GM20431 (cell line): ENCODE results near the gene PLBD2.

ENCODE experiments used
- in situ Hi-C: fragments of 300-500 bp; cut with MseI, MboI; formaldehyde crosslinking; loops from one replicate; pipeline ENCODE4 v1.15.0; 2020; ENCODE audit warnings: low sequenced_read_pairs; ENCODE audit not compliant: unreplicated experiment

PLBD2 gene, protein sequence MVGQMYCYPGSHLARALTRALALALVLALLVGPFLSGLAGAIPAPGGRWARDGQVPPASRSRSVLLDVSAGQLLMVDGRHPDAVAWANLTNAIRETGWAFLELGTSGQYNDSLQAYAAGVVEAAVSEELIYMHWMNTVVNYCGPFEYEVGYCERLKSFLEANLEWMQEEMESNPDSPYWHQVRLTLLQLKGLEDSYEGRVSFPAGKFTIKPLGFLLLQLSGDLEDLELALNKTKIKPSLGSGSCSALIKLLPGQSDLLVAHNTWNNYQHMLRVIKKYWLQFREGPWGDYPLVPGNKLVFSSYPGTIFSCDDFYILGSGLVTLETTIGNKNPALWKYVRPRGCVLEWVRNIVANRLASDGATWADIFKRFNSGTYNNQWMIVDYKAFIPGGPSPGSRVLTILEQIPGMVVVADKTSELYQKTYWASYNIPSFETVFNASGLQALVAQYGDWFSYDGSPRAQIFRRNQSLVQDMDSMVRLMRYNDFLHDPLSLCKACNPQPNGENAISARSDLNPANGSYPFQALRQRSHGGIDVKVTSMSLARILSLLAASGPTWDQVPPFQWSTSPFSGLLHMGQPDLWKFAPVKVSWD

DNA sequence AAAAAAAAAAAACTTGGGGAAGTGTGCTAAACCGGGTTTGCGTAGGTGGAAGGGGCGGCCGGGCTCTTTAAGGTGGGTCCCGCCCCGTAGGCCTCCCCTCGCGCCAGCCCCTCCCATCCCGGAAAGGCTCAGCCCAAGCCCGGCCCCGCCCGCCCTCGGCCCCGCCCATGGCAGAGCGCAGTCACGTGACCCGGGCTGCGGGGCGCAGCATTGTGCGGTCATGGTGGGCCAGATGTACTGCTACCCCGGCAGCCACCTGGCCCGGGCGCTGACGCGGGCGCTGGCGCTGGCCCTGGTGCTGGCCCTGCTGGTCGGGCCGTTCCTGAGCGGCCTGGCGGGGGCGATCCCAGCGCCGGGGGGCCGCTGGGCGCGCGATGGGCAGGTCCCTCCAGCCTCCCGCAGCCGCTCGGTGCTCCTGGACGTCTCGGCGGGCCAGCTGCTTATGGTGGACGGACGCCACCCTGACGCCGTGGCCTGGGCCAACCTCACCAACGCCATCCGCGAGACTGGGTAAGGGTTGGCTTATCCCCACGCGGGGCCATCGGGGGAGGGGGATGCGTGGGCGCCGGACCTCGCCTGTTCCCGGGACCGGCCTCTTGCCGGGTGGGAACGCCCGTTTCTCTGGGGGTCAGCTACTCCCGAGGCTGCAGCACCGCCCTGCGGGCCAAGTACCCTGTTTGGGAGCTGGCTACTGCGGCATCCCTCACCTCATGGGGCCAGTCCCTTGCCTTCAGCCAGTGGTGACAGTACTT is at the start of gene PLBD2:
Gene PLBD2 (plus strand): TSS at position 207 of the 752 bp plus-strand sequence. CDS start 14 bp downstream, at position 221.
- in situ Hi-C loops, result no loop called here

DNA sequence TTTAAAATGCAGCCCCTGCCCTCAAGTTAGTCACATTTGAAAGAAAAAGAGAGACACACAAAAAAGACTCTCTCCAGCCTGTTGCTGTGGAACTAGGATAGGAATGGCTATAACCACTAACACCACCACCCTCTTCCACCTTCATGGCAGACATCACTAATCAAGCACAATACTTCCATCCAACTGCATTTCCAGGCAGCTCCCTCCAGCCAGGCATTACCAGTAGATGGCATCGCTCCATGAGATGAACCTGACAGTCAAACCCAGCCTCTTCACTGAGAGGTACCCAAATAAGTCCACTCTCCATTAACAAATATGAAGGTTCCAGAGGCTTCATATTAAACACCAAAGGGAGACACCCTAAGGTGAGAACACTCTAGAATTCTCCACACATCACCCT is 47.9 kb upstream of the PLBD2 start:
- in situ Hi-C loops, result no loop called here

DNA sequence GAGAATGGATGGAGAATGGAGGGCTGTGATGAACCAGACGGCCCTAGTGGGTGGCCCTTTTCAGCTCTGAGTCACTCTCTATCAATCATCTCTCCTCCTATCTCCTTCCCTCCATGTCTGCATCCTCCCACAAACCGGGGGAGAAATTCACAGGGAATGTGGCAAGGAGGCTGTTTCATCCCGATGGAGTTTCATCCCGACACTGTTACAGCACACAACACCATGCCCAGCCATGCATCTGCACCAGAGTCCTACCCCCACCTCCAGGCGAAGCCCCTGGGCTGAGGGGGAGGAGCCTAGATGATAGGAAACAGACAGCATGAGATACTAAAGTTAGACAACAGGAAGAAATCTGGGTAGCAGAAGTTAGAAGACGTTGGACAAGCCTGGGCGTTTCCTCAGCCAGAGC is 44.3 kb upstream of the PLBD2 start:
- in situ Hi-C loops, result no loop called here

DNA sequence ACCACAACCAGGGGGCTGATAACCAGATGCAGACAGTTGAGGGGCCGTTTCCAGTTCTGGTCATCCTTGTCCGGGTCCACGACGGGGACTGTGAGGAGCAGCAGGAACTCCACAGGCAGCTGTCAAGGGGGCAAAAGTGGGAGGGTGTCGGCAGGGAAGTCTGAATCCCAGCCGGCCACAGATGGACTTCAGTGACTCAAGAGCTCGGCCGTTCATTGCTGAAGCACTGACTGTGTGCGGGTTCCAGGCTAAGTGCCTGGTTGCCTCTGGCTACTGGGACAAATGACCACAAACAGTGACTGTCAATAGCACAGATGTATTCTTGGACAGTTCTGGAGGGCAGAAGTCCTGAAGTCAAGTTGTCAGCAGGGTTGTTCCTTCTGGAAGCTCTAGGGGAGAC is 43.0 kb upstream of the PLBD2 start:
- in situ Hi-C loops, result no loop called here

DNA sequence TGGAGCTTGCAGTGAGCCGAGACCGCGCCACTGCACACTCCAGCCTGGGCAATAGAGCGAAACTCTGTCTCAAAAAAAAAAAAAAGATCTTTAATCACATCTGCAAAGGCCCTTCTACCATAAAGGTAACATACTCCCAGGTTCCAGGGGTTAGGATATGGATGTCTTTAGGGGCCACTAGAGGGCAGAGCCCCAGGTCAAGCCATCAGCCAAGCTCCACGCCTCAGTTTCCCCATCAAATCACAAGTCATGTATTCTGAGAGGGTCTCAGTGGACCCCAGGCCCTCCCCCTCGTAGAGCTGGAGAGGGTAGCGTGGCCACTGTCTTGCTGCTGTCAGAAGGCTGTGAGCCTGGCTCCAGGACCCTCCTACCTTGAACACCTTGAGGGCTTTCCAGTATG is 42.2 kb upstream of the PLBD2 start:
- in situ Hi-C loops, result no loop called here

DNA sequence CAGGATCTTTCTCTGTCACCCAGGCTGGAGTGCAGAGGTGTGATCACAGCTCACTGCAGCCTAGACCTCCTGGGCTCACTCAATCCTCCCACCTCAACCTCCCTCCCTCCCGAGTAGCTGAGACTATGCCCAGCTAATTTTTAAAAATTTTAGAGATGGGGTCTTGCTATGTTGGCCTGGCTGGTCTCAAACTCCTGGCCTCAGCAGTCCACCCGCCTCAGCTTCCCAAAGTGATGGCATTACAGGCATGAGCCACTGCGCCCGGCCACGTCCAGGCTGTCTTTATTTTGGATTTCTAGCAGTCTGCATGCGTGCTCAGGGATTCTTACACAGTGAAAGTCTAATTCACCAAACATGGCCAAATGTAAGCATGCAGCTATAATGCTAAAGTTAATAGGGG is 41.3 kb upstream of the PLBD2 start:
- in situ Hi-C loops, result no loop called here

DNA sequence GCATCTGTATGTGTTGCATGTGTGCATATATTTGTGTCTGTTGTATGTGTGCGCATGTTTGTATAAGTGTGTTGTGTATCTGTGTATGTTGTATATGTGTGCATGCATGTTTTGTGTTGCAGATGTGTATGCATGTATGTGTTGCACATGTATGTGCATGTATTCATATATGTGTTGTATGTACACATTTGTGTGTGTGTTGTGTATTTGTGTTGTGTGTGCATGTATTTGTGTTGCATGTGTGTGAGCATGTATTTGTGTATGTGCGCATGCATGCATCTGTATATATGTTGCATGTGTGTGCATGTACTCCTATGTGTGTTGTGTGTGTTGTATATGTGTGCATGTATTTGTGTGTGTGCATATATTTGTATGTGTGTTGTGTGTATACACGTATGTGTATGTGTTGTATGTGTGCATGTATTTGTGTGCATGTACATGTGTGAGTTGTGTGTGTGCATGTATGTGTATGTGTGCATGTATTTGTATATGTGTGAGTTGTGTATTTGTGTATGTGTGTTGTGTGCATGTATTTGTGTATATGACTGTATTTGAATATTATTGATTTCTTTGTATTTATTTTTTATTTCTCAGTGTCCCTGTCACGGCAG is 40.2 kb upstream of the PLBD2 start:
- in situ Hi-C loops, result no loop called here

DNA sequence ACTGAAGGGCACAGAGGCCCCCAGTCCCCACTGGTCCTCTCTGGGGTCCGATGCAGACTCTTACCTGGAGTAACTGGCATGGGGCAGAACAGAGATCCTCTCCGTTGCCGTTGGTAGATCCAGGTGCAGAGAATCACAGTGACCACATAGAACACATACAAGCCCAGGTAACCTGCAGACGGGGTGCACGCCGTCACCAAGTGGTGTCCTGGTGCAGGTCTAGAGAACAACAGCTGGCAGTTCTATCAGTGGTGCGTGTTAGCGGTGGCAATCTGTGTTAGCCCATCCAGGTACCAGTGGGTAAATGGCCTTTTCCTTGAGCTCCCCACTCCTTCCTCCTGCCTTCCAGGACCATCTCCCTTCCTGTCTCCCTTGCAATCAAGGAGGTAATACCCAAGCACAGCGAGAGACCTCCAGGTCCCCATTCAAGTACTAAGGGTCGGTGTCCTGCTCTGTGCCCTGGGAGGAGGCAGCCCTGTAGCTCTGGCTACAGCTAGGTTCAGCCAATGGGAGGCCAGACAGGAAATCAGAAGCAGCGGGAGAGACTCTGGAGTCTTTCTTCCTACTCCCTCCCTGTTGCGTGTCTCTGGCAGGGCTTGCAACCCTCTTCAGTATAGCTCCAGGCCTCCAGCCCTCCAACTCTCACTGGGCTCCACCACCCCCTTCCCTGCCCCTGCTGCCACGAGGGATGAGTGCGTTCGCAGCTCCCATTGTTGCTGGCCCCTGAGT is 39.3 kb upstream of the PLBD2 start:
- in situ Hi-C loops, result no loop called here

DNA sequence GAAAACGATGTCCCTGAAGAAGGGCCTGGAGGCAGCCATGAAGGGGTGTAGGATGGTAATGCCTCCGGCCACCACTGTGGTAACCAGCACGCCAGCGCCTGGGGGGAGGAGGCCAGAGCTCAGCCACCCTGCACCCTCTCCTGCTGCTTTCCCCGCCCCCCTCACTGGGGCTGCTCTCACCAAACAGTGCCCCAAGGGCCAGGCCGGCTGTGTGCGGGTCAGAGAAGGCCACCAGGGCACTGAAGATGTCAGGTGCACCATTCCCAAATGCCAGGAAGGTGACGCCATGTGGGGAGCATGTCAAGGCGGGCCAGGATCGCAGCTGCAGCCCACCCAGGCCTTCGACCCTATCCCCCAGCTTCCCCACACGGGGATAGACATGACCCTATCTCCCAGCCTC is 38.0 kb upstream of the PLBD2 start:
- in situ Hi-C loops, result no loop called here

DNA sequence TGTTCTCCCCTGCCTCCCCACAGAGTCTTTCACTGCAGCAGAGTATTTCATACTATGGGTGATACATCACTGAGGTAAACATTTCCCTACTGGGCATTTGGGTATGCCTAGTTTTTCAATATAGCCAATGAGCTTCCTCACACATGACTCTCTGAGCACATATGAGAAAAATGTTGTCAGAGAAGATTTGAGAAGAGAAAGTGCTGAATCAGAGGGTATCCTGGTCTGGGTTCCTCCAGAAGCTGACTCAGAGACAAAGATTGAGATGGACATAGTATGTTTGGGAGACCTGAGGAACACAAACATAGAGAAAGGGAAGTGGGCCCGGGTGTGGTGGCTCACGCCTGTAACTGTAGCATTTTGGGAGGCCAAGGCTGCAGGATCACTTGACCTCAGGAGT is 36.0 kb upstream of the PLBD2 start:
- in situ Hi-C loops, result no loop called here

DNA sequence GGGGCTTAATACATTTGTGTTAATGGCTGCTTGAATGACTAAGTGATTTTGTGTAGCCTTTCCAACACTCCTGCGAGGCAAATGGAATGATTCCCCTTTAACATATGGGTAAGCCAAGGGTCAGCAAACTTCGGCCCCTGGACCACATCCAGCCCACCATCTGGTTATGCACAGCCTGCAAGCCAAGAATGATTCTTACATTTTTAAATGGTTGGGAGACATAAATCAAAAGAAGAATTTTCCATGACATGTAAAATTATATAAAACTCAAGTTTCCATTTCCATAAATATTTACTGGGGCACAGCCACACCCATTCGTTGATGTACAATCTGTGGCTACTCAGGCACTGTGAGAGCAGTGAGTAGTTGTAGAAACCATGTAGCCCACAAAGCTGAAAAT is 32.5 kb upstream of the PLBD2 start:
- in situ Hi-C loops, result no loop called here

DNA sequence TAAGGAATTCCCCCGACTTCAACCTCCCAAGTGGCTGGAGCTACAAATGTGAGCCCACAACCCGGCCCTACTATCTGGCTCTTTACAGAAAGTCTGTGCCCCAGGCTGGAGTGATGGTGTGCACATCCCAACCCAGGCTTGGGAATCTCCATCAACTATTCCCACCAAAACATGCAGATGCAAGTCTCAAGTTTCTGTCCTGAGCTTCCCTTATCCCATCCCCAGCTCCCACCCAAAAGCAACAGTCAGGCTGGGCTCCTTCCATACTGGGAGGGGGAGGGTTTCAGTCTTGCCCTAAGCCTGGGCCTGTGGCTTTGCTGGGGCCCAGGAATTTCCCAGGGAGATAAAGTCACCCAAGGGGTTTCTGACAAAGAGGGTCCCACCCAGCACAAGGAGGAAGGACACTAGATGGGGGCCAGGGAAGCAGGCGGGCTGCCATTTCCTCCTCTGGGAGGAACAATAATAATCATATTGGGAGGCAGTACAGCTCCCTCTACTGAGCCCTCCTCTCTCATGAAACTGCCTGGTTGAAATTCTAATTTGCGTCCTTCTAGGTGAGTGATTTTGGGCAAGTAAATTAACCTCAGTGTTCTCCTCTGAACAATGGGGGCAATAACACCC is 31.5 kb upstream of the PLBD2 start:
- in situ Hi-C loops, result no loop called here

DNA sequence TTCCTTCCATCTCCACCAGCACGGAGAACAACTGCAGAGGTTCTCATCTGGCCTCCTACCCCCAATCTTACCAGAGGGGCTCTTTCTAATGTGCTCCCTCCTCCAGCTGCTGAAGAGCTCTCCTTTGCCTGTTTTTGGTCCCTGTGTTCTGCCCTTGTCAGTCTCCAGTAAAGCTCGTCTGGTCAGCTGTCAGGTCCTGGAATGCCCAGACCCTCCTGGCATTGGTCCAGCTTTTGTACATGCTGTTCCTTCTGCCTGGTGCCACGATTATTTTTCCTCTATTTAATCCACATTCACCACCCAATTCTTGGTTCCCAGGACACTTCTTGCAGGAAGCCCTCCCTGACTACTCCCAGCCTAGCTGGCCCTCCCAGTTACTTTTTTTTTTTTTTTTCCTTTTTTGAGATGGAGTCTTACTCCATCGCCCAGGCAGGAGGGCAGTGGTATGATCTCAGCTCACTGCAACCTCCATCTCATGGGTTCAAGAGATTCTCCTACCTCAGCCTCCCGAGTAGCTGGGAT is 30.0 kb upstream of the PLBD2 start:
- in situ Hi-C loops, result no loop called here

DNA sequence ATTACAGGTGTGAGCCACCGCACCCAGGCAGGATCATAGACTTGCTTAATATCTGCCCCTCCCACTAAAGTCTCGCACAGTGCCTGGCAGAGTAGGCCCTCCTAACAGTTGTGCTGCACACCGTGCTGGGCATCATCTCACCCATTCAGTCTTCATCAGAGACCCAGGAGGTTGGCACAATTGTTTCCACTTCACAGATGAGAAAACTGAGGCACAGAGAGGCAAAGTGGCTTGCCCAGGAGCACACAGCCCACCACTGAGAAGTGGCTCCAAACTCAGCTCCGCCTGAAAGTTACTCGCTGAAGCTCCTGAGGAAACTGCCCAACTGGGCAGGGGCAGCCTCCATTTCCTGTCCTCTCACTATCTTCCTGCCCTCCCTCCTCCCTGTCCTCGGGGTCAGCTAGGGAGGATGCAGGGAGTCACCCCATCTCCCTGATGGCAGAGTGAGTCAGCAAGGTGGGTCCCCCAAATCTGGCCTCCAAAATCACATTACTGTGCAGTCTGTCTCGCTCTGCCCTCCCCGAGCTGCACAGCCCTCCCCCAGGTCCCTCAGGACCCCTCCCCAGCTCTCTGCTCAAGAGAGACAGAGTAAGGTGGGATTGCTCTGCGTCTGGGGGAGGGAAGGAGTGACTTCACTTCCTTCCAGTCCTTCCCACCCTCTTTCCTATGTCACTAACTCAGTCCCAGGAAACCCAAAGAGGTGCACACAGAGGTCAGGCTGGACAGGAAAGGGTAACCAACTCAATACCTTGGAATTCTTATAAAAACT is 29.2 kb upstream of the PLBD2 start:
- in situ Hi-C loops, result no loop called here

DNA sequence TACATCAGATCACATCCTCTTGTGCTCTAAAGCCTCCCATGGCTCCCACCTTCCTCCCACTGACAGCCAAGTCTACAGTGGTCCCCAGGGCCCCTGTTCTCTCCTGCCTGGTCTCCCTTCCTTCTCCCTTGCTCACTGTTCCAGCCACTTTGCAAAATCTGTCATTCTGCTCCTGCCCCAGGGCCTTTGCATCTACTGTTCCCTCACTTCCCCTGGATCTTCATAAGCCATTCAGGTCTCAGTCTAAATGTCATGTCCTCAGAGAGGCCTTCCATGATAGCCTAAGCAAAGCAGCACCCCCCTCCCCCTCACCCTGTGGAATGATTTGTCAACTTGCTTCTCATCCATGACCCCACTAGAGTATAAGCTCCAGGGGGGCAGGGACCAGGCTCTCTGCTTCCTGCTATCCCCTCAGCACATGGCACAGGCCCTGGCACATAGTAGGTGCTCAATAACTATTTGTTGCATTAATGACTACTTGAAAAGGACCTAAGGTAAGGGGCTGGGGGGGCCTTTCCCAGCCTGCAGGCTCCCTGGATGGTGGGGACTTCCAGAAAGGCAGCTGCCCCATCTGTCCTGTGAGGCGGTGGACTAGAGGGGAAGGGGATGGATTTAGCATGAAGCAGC is 28.5 kb upstream of the PLBD2 start:
- in situ Hi-C loops, result no loop called here

DNA sequence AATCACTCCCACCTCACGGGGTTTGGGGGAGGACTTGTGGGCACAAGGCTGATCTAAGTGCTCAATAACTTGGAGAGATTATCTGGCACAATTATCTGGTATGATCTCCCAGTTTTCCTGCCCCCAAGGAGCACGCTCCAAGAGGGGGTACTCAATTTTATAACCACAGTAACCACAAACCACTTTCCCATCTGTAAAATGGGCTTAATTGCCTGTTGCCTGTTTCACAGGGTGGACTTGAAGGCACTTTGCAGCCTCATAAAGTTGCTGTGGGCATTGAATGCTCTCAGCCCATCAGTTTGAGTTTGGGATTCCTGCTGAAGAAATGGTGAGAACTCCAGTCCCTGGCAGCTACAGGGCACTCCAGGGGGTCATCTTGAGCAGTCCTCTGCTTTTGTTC is 27.9 kb upstream of the PLBD2 start:
- in situ Hi-C loops, result no loop called here

DNA sequence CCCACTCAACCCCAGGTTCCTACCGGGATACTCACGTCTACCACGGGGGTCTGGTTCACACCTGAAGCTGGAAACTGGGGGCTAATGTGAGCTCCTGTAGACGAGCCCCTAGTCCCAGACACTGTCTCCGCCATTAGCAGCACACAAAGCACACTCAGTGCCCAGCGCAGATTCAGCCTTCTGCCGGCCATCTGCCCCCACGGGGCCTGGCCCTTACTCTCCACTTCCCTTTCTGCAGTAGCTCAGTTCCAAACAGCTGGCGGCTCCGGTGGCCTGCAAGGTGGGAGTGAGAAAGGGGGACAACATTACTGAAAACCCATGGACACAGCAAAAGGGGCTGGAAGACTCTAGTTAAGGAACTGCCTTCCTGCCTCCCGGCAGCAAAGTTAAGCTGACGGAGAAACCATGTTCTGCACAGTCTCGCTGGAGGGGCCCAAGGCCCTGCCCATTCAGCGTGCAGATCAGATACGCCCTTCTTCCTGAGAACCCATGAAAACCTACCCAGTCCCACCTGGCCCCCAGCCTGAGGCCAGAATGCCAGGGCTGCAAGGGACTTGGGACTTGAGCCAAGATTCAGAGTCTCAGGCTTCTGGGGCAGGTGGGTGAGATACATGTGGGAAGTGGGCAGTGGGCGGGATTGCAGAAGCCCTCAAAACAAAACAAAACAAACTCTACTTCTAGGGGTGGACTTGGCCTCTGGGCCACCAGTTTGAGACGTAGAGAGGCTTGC is 25.5 kb upstream of the PLBD2 start:
- in situ Hi-C loops, result no loop called here

DNA sequence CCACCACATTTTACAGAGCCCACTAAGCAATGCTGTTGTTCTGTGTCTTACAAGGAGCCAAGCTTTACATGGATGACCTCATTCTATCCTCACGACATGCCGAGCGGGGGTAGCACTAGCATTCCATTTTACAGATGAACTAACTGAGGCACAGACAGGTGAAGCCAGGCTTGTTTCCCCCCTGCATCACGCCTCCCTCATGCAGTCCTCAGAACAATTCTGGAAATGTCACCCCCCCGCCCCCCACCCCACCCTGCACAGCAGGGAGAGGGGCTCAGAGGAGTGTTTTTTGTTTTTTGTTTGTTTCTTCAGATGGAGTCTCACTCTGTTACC is 25.0 kb upstream of the PLBD2 start:
- in situ Hi-C loops, result no loop called here
